Endothelial cell of hepatic sinusoid (primary cell): ENCODE data around the gene TAOK3.
"Not testable (repeated sequence)": the region's sequence is repeated elsewhere in the genome, so short reads cannot be mapped to it uniquely, and the experiment has no call there.

Source experiments
- in situ Hi-C: cut with HindIII; loops from 2 replicates; pipeline ENCODE4 v1.10.0; 2017; ENCODE audit warnings: low sequenced_read_pairs

TAOK3 gene

DNA sequence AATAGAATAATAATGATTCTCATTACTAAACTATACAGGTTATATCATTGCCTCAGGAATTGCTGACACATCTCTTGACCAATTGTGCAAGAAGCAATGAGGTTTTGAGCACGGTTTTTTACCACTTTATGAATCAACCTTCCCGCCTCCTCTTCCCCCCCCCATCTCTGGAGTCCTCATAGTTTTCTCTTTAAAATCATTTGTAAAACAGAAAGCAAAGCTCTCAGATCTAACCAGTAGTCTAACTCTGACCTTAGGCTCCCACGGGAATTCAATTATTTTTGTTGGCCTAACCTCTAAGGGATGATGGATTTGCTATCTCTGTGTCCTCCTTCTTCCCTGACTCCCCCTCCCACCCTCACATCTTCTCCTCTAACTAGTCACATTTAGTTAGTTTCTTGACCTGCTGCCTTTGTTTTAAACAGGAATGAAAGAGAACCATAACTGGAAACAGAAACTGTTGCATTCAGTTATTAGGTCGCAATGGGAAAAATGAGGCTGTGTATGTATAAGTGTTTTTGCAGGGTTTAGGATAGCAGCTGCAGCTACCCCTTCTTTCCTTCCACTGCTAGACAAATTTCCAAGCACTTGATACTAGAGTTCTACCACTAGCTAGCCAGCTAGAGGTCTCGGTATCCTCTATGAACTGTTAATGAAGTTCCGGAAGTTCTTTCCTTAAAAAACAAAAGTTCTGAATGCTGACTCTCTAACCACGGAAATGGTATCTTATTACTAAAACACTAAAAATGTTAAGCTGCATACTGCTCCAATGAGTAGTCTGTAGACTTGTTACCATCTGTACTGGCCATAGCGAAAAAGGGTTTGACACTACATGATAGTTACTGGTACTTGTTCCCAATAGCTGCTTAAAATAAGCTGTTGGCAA lies 65.4 kb downstream of the TAOK3 start:
- in situ Hi-C loops = no loop called here

DNA sequence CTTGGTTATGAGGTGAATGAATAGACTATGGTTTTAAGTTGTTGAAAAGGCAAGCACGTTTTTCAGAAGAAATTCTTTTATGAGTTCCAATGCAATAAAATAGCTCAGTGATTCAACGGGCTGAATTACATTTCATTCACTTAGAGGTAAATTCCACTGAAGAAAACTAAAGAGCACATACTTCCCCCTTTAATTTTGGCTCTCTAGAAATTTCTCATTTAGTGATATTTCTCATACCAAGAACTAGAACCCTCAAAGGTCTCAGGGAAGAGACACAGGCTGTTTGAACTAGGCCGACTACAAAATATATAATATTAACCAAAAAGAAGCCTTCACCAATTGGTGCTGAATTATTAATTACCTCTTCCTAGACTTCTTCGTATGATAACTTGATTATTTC lies 68.6 kb downstream of the TAOK3 start:
- in situ Hi-C loops = no loop called here

DNA sequence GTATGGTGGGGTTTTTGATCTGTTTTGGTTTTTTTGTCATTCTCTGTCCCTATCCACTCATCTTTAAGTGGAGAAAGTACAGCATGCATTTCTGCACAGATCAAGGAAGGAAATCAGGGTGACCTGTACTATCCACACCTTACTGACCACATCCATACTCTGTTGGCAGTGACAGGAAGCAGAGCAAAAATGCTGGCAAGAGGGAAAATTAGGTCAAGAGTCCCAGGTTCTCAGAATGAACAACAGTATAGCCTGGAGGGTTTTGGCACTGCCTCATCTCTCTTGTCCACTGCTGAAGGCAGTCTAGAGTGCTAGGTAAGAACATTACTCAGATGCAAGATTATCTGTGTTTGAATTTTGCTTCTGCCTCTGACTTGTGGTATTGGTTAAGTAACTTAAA lies 70.7 kb downstream of the TAOK3 start:
- in situ Hi-C loops = no loop called here

DNA sequence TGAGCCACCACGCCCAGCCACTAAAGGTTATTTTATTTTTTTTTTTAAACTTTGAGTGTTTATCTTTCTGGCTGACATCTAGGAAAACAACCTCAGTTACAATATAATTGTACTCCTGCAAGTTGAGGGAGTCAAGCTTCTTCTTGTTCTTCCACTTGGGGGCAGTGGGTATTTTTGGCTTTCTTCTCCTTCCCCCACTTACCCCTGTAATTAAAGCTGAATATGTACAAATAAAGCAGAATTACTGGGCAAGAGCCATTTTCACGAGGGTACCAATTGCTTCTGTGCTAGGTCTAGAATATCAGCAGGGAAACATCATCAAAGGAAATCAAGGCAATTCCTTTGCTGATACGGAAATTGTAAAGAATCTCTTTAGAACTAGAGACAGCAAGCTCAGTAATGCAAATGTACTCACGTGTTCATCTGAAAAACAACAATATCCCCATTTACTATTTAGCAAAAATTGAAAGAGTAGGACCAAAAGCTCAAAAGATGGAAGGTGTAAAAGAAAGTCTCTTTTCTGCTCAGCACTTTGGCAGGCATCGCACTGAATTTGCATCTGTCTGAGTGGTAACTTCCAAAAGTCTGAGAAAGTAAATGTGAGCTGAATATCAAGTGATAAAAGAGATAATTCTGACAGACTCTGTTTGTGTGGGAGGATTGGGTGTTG lies 72.8 kb downstream of the TAOK3 start:
- in situ Hi-C loops = loop anchor here (5.0 kb wide), 1 partner anchor 38 kb away; no protein-coding TSS in a partner anchor

DNA sequence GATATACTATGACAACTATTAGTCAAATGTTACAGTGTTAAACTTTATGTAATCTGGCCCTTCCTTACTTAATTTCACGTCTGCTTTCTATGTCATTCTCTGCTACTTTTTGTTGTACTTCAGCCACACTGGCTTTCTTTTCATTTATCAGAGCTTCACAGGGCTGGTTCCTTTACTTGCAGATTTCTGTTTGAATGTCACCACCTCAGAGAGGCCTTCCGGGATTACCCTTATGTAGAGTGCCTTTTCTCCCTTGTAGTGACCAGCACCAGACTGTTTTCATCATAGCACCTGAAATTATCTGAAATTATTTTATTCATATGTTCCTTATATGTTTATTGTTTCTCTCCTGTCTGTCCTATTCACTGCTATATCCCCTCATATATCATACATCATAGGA lies 75.4 kb downstream of the TAOK3 start:
- in situ Hi-C loops = loop anchor here (5.0 kb wide), 1 partner anchor 35 kb away; no protein-coding TSS in a partner anchor

DNA sequence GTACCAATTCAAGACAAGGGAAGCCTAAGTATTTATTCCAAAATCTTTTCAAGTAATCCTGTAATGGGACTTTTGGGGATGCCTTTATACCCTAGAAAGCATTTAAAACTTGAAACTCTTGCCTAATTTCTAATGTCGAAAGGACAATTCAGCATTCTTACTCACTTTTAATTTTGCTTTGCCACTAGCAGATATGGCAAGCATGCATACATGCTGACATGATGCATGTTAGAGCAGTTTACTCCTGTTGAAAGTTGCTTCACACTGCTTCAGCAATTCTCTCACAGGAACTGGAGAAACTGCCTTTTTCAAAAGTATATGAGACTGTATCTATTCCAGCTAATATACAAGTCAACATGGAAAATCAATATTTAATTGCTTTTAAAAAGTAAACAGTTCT lies 79.9 kb downstream of the TAOK3 start:
- in situ Hi-C loops = no loop called here

DNA sequence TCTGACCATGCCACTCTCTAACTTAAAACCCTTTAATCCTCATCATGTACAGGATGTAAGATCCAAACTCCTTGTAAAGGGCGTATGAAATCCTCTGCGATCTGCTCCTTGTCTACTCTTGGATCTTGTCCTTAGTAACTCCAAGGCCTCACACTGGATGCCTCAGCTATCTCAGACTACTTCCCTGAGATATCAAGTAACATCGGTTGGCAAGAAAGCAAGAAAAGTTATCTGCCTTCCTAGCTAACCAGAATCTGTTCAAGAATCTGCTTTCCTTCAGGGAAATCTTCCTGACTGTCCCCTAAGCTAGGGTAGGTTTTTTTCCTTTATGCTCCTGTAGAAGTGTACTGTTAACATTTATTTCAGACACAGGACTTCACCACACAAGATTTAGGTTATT lies 82.6 kb downstream of the TAOK3 start:
- in situ Hi-C loops = no loop called here

DNA sequence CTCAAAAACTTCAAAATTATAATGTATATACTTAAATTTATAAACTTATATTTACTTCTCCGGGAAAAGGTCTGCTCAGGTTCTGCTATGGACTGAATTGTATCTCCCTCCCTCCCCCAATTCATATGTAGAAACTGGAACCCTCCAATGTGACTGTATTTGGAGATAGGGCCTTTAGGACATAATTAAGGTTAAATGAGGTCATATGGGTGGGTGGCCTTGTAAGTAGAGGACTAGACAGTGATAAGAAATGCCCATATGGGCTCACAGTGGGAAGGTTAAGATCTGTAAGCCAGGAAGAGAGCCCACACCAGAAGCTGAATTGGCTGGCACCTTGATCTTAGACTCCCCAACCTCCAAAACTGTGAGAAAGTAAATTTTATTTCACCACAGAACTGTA lies 84.5 kb downstream of the TAOK3 start:
- in situ Hi-C loops = no loop called here

DNA sequence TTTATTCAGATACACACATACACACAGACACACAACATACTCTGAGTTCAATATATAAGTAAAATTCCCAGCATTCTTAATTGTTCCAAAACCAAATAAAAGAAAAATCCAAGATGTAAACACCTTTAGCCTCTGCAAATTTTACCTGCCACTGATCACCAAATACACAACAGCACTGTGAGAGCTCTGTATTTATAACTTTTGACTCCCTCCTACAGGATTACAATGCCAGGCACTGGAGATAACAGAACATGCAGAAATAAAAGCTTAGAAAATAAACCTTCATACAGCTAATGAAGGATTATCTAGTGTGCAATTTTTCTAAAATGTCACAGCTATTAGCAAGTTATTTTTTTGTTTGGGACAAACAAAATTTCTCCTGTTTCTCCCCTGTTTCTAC lies 85.0 kb downstream of the TAOK3 start:
- in situ Hi-C loops = no loop called here

DNA sequence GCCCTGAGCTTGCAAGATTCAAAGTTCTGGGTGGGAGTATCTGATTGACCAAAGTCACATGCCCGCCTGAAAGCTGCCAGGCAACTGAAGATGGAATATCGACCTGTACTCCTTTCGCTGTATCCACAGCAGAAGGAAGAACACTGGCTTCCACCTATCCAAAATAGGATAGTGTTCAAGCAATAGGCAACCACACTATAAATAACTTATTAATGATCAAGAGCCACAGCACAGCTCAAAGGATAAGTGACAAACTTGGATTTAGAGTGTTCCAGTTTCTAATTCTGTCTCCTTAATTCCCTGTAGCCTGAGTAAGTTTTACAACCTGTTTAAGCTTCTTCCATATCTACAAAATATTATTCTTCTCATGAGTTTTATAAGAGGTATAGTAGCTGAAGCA lies 89.9 kb downstream of the TAOK3 start:
- in situ Hi-C loops = loop anchor here (5.0 kb wide), 1 partner anchor 70 kb away; no protein-coding TSS in a partner anchor

DNA sequence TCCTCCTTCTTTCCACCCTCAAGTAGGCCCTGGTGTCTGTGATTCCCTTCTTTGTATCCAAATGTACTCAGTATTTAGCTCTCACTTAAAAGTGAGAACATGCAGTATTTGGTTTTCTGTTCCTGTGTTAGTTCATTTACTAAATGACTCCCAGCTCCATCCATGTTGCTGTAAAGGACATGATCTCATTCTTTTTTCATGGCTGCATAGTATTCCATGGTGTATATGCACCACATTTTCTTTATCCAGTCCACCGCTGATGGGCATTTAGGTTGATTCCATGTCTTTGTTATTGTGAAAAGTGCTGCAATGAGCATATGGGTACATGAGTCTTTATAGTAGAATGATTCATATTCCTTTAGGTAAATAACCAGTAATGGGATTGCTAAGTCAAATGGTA lies 94.4 kb downstream of the TAOK3 start:
- in situ Hi-C loops = not testable (repeated sequence)

DNA sequence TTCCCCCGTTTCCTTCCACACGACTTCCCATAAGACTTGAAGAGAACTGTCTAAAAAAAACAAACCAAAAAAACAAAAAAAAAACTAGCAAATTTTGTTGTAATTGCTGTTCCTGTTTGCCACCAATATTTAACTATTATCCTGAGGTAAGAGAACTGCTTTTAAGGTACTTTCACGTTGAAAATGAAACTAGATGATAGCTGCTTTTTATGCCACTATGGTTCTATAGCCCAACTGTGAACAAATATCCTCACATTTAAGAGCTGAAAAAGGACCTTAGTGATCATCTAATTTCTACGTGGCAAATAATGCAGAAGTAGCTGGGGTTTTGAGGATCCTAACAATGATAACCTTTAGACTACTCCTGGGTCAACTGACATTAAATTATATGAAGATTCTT lies 98.6 kb downstream of the TAOK3 start:
- in situ Hi-C loops = no loop called here

DNA sequence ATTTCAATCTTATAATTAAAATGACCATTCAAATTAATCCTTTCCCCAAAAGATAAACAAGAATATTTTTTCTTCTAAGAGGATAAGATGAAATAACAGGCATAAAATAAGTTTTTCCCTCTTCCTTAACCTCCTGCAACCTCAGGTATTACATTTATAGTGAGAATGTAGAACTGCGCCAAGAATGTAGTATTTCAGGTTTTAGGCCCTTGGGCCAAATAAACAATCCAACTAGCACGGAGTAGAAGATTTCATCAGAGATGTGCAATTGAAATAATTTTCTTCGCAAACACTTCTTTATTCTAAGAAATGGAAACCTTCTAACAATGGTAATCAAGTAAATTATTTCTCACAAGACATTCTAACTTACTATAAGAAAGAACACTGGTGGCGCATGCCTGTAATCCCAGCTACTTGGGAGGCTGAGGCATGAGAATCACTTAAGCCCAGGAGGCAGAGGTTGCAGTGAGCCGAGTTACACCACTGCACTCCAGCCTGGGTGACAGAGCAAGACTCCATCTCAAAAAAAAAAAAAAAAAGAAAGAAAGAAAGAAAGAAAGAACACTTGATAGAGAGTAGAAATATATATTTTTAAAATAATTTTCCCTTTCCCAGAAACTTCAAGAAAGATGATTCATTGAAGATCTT lies 100.8 kb downstream of the TAOK3 start:
- in situ Hi-C loops = no loop called here

DNA sequence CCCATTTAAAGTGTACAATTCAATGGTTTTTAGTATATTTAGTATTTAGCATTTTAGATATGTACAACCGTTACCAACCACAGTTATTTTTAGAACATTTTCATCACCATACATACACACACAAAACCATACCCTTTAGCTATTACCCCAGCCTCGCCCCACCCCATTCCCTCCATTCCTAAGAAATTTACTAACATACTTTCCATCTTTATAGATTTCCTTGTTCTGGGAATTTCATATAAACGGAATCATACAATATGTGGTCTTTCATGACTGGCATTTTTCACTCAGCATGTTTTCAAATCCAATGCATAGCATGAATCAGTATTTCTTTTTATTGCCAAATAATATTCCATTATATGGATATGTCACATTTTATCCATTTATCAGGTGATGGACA lies 101.5 kb downstream of the TAOK3 start:
- in situ Hi-C loops = no loop called here

DNA sequence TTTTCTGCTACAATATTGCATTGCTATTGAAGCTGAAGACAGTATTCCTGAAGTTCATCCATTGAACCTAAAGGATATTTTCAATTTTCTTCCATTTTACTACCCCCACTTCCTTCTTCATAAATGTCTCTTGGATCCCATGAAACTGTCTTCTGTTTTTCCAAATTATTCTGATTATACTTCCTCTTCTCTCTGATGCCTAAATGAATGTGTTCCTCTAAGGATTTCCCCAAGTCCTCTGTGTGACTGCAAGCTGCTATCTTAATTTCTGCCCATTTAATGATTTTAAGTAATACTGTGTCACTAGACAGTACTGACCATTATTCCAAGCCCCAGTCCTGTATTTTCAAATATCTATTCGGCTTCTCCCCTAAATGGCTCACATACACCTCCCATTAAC lies 102.9 kb downstream of the TAOK3 start:
- in situ Hi-C loops = no loop called here

DNA sequence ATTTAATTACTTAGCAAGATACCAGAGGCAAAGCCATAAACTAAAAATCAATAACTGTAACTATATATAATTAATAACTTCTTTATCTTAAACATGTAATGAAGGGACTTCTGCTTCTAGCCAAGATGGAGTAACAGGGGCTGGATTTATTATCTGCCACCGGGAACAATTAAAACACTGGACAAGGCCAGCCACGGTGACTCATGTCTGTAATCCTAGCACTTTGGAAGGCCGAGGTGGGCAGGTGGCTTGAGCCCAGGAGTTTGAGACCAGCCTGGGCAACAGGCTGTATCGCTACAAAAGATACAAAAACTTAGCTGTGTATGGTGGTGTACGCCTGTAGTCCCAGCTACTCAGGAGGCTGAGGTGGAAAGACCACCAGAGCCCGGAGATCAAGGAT lies 113.6 kb downstream of the TAOK3 start:
- in situ Hi-C loops = no loop called here

DNA sequence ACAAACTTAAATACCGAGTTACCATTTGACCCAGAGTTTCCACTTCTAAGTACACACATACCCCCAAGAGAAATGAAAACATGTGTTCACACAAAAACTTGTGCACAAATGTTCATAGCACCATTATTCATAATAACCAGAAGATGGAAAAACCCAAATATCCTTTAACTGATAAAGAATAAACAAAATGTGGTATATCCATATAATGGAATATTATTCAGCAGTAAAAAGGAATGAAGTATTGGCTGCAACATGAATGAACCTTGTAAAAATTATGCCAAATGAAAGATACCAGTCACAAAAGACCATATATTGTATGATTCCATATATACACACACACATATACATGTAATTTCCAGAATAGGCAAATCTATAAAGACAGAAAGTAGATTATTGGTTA lies 116.4 kb downstream of the TAOK3 start:
- in situ Hi-C loops = no loop called here

DNA sequence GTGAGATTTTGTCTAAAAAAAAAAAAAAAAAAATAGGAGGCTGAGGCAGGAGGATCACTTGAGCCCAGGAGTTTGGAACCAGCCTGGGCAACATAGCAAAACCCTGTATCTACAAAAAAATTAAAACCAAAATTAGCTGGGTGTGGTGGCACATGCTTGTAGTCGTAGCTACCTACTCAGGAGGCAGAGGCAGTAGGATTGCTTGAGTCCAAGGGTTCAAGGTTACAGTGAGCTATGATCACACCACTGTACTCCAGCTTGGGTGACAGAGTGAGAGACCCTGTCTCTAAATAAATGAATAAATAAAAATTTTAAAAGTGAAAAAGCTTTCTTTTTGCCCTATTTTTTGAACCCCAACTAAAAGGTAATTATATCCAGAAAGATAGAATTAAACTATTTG lies 123.2 kb downstream of the TAOK3 start:
- in situ Hi-C loops = no loop called here

DNA sequence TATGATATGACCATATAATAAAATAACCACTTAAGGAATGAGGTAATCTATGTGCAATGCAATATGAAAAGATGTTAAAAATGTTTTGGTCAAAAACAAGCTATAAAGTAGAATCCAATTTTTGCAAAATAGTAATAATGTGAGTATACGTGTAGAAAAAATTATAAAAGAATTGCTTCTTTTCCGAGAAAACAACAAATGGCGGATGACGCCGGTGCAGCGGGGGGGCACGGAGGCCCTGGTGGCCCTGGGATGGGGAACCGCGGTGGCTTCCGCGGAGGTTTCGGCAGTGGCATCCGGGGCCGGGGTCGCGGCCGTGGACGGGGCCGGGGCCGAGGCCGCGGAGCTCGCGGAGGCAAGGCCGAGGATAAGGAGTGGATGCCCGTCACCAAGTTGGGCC lies 126.8 kb downstream of the TAOK3 start:
- in situ Hi-C loops = not testable (repeated sequence)

DNA sequence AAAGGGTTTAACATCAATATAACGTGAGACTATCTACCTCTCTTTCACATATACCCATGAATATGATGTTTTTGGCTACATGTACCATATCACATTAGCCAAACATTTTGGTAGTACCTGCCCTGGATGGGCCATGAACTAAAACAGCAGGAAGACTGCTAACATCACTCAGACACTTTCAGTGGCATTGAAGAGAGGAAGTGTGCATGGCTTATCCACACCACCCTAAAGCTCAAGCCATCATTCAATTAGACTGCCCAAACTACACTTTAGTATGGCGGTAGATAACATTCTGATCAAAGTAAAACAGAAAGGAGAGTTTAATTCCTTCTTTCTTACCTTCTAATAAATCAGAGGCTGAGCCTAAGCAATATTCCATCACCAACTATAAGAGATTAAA lies 133.8 kb downstream of the TAOK3 start:
- in situ Hi-C loops = no loop called here

DNA sequence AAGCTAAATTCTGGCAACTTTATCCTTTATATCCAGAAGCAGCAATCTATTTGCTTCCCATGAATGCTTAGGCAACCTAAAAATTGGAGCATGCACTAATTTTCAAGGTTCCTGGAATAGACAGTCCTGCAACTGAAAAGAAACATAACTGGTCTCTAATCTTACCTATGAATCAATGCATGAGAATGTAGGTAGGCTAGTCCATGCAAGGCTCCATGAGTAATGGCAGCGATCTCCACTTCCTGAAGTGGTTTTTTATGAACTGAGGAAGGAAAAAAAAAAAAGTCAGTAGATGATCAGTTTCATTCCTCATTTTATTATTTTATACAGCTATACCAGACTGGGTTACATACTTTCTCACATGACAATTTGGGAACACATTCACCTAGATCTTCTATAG lies 134.8 kb downstream of the TAOK3 start:
- in situ Hi-C loops = no loop called here
